ENCODE measurements around the gene FBRSL1. TPM values are rescaled to one million over a fixed set of nuclear protein-coding genes. Genes with fewer than 3 reads are reported as not detected.

FBRSL1 gene
- total RNA-seq, 1 donor from 2014 or later = 108 TPM

- Mint-ChIP-seq H3K27ac (peak overlapping the region; percentile 86), H3K9me3 (peaks cover 8% of the 10 kb centered on the region), H3K4me3 (no peak overlapping the region), H3K36me3 (peaks cover 19% of the 10 kb centered on the region), H3K4me1 (ENCODE audit: unreplicated experiment) (peaks cover 12% of the 10 kb centered on the region), H3K27me3 (no peaks in the 10 kb centered on the region)
- TF ChIP-seq, protein P1, sequence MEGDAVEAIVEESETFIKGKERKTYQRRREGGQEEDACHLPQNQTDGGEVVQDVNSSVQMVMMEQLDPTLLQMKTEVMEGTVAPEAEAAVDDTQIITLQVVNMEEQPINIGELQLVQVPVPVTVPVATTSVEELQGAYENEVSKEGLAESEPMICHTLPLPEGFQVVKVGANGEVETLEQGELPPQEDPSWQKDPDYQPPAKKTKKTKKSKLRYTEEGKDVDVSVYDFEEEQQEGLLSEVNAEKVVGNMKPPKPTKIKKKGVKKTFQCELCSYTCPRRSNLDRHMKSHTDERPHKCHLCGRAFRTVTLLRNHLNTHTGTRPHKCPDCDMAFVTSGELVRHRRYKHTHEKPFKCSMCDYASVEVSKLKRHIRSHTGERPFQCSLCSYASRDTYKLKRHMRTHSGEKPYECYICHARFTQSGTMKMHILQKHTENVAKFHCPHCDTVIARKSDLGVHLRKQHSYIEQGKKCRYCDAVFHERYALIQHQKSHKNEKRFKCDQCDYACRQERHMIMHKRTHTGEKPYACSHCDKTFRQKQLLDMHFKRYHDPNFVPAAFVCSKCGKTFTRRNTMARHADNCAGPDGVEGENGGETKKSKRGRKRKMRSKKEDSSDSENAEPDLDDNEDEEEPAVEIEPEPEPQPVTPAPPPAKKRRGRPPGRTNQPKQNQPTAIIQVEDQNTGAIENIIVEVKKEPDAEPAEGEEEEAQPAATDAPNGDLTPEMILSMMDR (conservative IDR thresholded peaks at IDR 0.05) = no peak
- no peak for DNase-seq (ENCODE audit: extremely low spot score, unreplicated experiment)
These were observed 26.4 kb downstream of the FBRSL1 start for GRCh38 chr12:132516095-132517012.

DNA sequence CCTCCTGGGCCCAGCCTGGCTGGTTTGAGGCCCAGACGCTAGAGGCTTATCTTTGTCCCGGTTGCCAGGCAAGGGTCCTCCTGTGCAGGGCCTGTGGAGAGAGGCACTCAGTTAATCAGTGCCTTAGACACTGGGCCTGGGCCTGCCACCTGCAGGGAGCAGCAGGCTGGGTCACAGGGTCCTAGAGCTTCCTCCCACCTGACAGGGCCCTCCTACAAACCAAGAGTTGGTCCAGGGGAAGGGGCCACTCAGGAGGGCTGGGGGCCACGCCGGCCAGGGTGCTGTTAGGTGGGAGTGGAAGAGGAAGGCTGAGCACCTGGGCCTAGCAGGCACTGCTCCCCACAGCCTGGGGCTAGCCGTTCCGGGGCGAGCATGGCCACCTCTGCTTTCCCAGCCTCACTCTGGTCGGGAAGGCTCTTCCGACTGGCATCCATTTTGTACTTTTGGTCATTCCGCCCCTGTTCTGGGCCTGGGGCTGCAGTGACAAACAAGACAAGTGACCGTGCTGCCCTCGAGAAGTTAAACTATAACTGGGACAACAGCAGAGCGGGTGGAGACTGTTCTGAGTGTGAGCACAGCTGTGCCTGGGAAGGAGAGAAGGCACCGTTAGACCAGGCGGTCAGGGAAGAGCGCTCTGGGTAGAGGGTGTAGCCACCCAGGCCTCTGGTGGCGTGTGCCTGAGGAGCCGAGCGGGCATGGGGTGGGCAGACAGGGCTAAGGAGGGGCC is 27.2 kb downstream of the FBRSL1 start:
- H3K9me3 Mint-ChIP-seq = peaks cover 8% of the 10 kb centered on the region
- DNase-seq (ENCODE audit: extremely low spot score, unreplicated experiment) = no peak
- TF ChIP-seq, protein P1 (conservative IDR thresholded peaks at IDR 0.05) = no peak
- peaks cover 19% of the 10 kb centered on the region for H3K36me3 Mint-ChIP-seq
- H3K27me3 Mint-ChIP-seq = no peaks in the 10 kb centered on the region
- H3K4me1 Mint-ChIP-seq (ENCODE audit: unreplicated experiment) = peaks cover 12% of the 10 kb centered on the region
- peak overlapping the region; percentile 86 for H3K27ac Mint-ChIP-seq
- H3K4me3 Mint-ChIP-seq = peak overlapping the region; percentile 29

DNA sequence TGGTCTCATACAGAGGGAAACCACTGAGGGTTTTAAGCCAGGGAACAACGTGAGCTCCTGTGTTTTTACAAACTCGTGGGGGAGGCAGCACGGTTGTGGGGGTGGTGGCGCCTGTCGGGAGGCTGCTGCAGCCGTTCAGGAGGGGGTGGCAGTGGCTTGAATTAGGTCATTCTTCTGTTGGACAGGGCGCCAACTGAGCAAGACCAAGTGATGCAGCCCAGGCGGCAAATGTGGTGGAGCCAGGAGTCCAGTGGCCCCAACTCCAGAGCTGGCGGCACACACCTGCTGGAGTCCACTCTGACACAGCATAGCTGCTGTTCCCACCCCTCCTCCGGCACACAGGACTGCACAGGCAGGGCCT is 27.8 kb downstream of the FBRSL1 start:
- Mint-ChIP-seq H3K36me3 (peaks cover 19% of the 10 kb centered on the region), H3K9me3 (peaks cover 8% of the 10 kb centered on the region), H3K4me3 (peak overlapping the region; percentile 29), H3K27ac (peak overlapping the region; percentile 86), H3K27me3 (no peaks in the 10 kb centered on the region), H3K4me1 (ENCODE audit: unreplicated experiment) (peaks cover 12% of the 10 kb centered on the region)
- TF ChIP-seq, protein P1 (conservative IDR thresholded peaks at IDR 0.05) = no peak
- no peak for DNase-seq (ENCODE audit: extremely low spot score, unreplicated experiment)

DNA sequence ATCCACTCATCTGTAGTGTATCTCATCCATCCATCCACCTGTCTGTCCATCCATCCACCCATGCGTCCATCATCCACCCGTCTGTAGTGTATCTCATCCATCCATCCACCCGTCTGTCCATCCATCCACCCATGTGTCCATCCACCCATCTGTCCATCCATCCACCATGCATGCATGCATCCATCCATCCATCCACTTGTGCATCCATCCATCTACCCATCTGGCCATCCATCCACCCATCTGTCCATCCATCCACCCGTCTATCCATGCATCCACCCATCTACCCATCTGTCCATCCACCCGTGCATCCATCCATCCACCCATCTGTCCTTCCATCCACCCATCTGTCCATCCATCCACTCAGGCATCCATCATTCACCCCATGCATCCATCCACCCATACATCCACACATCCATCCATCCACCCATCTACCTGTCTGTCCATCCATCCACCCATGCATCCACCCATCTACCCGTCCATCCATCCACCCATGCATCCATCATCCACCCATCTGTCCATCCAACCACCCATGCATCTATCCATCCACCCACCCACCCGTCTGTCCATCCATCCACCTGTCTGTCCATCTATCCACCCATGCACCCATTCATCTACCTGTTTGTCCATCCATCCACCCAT is 28.5 kb downstream of the FBRSL1 start:
- Mint-ChIP-seq H3K4me1 (ENCODE audit: unreplicated experiment) (peaks cover 5% of the 10 kb centered on the region), H3K36me3 (peaks cover 19% of the 10 kb centered on the region), H3K9me3 (peaks cover 8% of the 10 kb centered on the region), H3K4me3 (peak overlapping the region; percentile 54), H3K27ac (peak overlapping the region; percentile 47), H3K27me3 (no peaks in the 10 kb centered on the region)
- TF ChIP-seq, protein P1 (conservative IDR thresholded peaks at IDR 0.05) = no peak
- DNase-seq (ENCODE audit: extremely low spot score, unreplicated experiment) = no peak

GRCh38 chr12:132520421-132521199 is 30.7 kb downstream of the FBRSL1 start:
- TF ChIP-seq, protein P1 (conservative IDR thresholded peaks at IDR 0.05) = no peak
- DNase-seq (ENCODE audit: extremely low spot score, unreplicated experiment) = no peak
- peaks cover 4% of the 10 kb centered on the region for H3K4me1 Mint-ChIP-seq (ENCODE audit: unreplicated experiment)
- H3K9me3 Mint-ChIP-seq = peaks cover 8% of the 10 kb centered on the region
- no peak overlapping the region for H3K4me3 Mint-ChIP-seq
- peaks cover 15% of the 10 kb centered on the region for H3K36me3 Mint-ChIP-seq
- no peaks in the 10 kb centered on the region for H3K27me3 Mint-ChIP-seq
- no peak overlapping the region for H3K27ac Mint-ChIP-seq
